IPS-15b (cell line): Measurements from ENCODE around the gene OR10A5.
"Not testable (repeated sequence)": the region's sequence is repeated elsewhere in the genome, so short reads cannot be mapped to it uniquely, and the experiment has no call there.

Experiments
- H3K27me3 ChIP-seq: one replicate; pipeline ENCODE4 v1.6.1; 2013; ENCODE audit warnings: low read length; ENCODE audit not compliant: control insufficient read depth, insufficient read depth
- H3K36me3 ChIP-seq: one replicate; pipeline ENCODE4 v1.6.1; 2013; ENCODE audit warnings: low read length; ENCODE audit not compliant: control insufficient read depth, insufficient read depth
- H3K4me1 ChIP-seq: one replicate; pipeline ENCODE4 v1.6.1; 2013; ENCODE audit warnings: mild to moderate bottlenecking, low read length; ENCODE audit not compliant: control insufficient read depth, insufficient read depth
- H3K4me3 ChIP-seq: one replicate; pipeline ENCODE4 v1.5.1; 2013; ENCODE audit warnings: low read depth, low read length
- H3K9ac ChIP-seq: one replicate; pipeline ENCODE4 v1.6.1; 2013; ENCODE audit warnings: low read depth, mild to moderate bottlenecking, low read length
- H3K9me3 ChIP-seq: one replicate; pipeline ENCODE4 v1.6.1; 2013; ENCODE audit warnings: mild to moderate bottlenecking, low read length; ENCODE audit not compliant: control insufficient read depth, insufficient read depth

The OR10A5 gene

GRCh38 chr11:6834021-6834420 is 11.5 kb upstream of the OR10A5 start:
- no peaks in the 10 kb centered on the region for H3K9me3 ChIP-seq
- H3K4me1 ChIP-seq, result no peaks in the 10 kb centered on the region
- H3K36me3 ChIP-seq, result no peaks in the 10 kb centered on the region
- no peak overlapping the region for H3K9ac ChIP-seq
- no peaks in the 10 kb centered on the region for H3K27me3 ChIP-seq
- H3K4me3 ChIP-seq, result no peak overlapping the region

GRCh38 chr11:6841694-6842093 is 3.8 kb upstream of the OR10A5 start:
- no peaks in the 10 kb centered on the region for H3K9me3 ChIP-seq

GRCh38 chr11:6843670-6844069 is 1.8 kb upstream of the OR10A5 start:
- H3K36me3 ChIP-seq, result no peaks in the 10 kb centered on the region
- no peaks in the 10 kb centered on the region for H3K9me3 ChIP-seq
- H3K4me1 ChIP-seq, result peaks cover 8% of the 10 kb centered on the region
- no peaks in the 10 kb centered on the region for H3K27me3 ChIP-seq
- no peak overlapping the region for H3K4me3 ChIP-seq
- H3K9ac ChIP-seq, result no peak overlapping the region

More at GRCh38 chr11:6841694-6842093, 3.8 kb upstream of the OR10A5 start:
- Histone ChIP-seq H3K9ac (no peak overlapping the region), H3K4me1 (peaks cover 3% of the 10 kb centered on the region), H3K4me3 (no peak overlapping the region), H3K27me3 (no peaks in the 10 kb centered on the region), H3K36me3 (no peaks in the 10 kb centered on the region)

- no peaks in the 10 kb centered on the region for H3K36me3 ChIP-seq
- H3K4me3 ChIP-seq, result no peak overlapping the region
- no peaks in the 10 kb centered on the region for H3K9me3 ChIP-seq
- H3K4me1 ChIP-seq, result peaks cover 8% of the 10 kb centered on the region
- H3K27me3 ChIP-seq, result no peaks in the 10 kb centered on the region
- H3K9ac ChIP-seq, result no peak overlapping the region
Measured at GRCh38 chr11:6844356-6844755, 1.1 kb upstream of the OR10A5 start.

GRCh38 chr11:6850526-6850925 is 5.0 kb downstream of the OR10A5 start:
- no peak overlapping the region for H3K4me3 ChIP-seq
- no peaks in the 10 kb centered on the region for H3K27me3 ChIP-seq
- H3K9ac ChIP-seq, result no peak overlapping the region
- peaks cover 4% of the 10 kb centered on the region for H3K4me1 ChIP-seq
- no peaks in the 10 kb centered on the region for H3K9me3 ChIP-seq
- no peaks in the 10 kb centered on the region for H3K36me3 ChIP-seq

GRCh38 chr11:6854801-6855200 is 9.3 kb downstream of the OR10A5 start:
- not testable (repeated sequence) for H3K27me3 ChIP-seq, H3K9ac ChIP-seq, H3K36me3 ChIP-seq, H3K9me3 ChIP-seq, H3K4me3 ChIP-seq, H3K4me1 ChIP-seq

GRCh38 chr11:6855971-6856541 is 10.6 kb downstream of the OR10A5 start:
- Histone ChIP-seq H3K4me3 (no peak overlapping the region), H3K9ac (no peak overlapping the region), H3K27me3 (no peaks in the 10 kb centered on the region), H3K9me3 (no peaks in the 10 kb centered on the region), H3K4me1 (no peaks in the 10 kb centered on the region), H3K36me3 (no peaks in the 10 kb centered on the region)

GRCh38 chr11:6856871-6857270 is 11.4 kb downstream of the OR10A5 start:
- Histone ChIP-seq H3K9ac (no peak overlapping the region), H3K4me3 (no peak overlapping the region), H3K9me3 (no peaks in the 10 kb centered on the region), H3K4me1 (no peaks in the 10 kb centered on the region), H3K27me3 (no peaks in the 10 kb centered on the region), H3K36me3 (no peaks in the 10 kb centered on the region)

- H3K9ac ChIP-seq, result no peak within 1 kb of the TSS
Measured at GRCh38 chr11:6862961-6863360, 17.5 kb downstream of the OR10A5 start, which contains the start of gene OR10A2. TSS of gene OR10A2 (plus strand) at chr11:6863057. CDS start at chr11:6869755, 6,698 bp downstream.

GRCh38 chr11:6864438-6864837 is 19.0 kb downstream of the OR10A5 start:
- no peaks in the 10 kb centered on the region for H3K36me3 ChIP-seq
- no peak overlapping the region for H3K9ac ChIP-seq
- no peaks in the 10 kb centered on the region for H3K4me1 ChIP-seq

More at GRCh38 chr11:6862961-6863360, 17.5 kb downstream of the OR10A5 start, which contains the start of gene OR10A2:
- no peak within 1 kb of the TSS for H3K4me3 ChIP-seq
- no peaks in the 10 kb centered on the region for H3K4me1 ChIP-seq
- no peaks in the 10 kb centered on the region for H3K9me3 ChIP-seq
- no peaks in the 10 kb centered on the region for H3K36me3 ChIP-seq
- no peaks in the 10 kb centered on the region for H3K27me3 ChIP-seq

GRCh38 chr11:6871278-6871677 is 25.8 kb downstream of the OR10A5 start:
- Histone ChIP-seq H3K9me3 (no peaks in the 10 kb centered on the region), H3K4me3 (no peak overlapping the region), H3K36me3 (no peaks in the 10 kb centered on the region), H3K27me3 (no peaks in the 10 kb centered on the region), H3K9ac (no peak overlapping the region), H3K4me1 (no peaks in the 10 kb centered on the region)

More at GRCh38 chr11:6864438-6864837, 19.0 kb downstream of the OR10A5 start:
- no peaks in the 10 kb centered on the region for H3K9me3 ChIP-seq
- no peaks in the 10 kb centered on the region for H3K27me3 ChIP-seq
- H3K4me3 ChIP-seq, result no peak overlapping the region

- Histone ChIP-seq H3K9me3 (no peaks in the 10 kb centered on the region), H3K4me1 (no peaks in the 10 kb centered on the region), H3K27me3 (no peaks in the 10 kb centered on the region), H3K9ac (no peak overlapping the region), H3K4me3 (no peak overlapping the region), H3K36me3 (no peaks in the 10 kb centered on the region)
Measured at GRCh38 chr11:6875761-6876160, 30.3 kb downstream of the OR10A5 start.
